HL-60 (cell line): ENCODE measurements around the gene PCDHGA10.

Experiments
- DNase-seq, 2 experiments: peaks; one replicate each; pipeline ENCODE4 v3.0.0-alpha.2; 2010 to 2020; ENCODE audit warnings: low read depth in 1 of 2, low spot score in 1 of 2
- H3K27ac ChIP-seq: fragments of 250-450 bp; sonication (Bioruptor Pico); replicated peaks from 2 replicates; pipeline ENCODE4 v1.5.1; 2020; ENCODE audit warnings: mild to moderate bottlenecking, moderate library complexity
- H3K27me3 ChIP-seq: fragments of 250-450 bp; sonication (Bioruptor Pico); 2 replicates; pipeline ENCODE4 v1.5.1; 2021; ENCODE audit warnings: mild to moderate bottlenecking, moderate library complexity; ENCODE audit not compliant: insufficient read depth, poor library complexity, severe bottlenecking
- H3K4me3 ChIP-seq: replicated peaks from 2 replicates; pipeline ENCODE4 v1.5.1; 2011; ENCODE audit warnings: mild to moderate bottlenecking, control low read depth, low read length; ENCODE audit not compliant: insufficient read depth
- GABPA ChIP-seq: IDR thresholded peaks from 2 replicates; pipeline ENCODE4 v1.6.1; 2012; ENCODE audit warnings: low read depth
- POLR2AphosphoS5 ChIP-seq: IDR thresholded peaks from 2 replicates; pipeline ENCODE4 v1.6.1; 2012; ENCODE audit warnings: low read depth
- REST ChIP-seq: IDR thresholded peaks from 2 replicates; pipeline ENCODE4 v1.6.1; 2012; ENCODE audit warnings: low read depth; ENCODE audit not compliant: insufficient replicate concordance
- SPI1 ChIP-seq: IDR thresholded peaks from 2 replicates; pipeline ENCODE4 v1.6.1; 2012; ENCODE audit warnings: low read depth, mild to moderate bottlenecking, borderline replicate concordance
- TF ChIP-seq, protein P1 (sequence below): IDR thresholded peaks from one replicate; pipeline ENCODE4 v1.5.1; 2011; ENCODE audit warnings: low read length, control low read depth, inconsistent platforms; ENCODE audit not compliant: insufficient read depth

The PCDHGA10 gene

DNA sequence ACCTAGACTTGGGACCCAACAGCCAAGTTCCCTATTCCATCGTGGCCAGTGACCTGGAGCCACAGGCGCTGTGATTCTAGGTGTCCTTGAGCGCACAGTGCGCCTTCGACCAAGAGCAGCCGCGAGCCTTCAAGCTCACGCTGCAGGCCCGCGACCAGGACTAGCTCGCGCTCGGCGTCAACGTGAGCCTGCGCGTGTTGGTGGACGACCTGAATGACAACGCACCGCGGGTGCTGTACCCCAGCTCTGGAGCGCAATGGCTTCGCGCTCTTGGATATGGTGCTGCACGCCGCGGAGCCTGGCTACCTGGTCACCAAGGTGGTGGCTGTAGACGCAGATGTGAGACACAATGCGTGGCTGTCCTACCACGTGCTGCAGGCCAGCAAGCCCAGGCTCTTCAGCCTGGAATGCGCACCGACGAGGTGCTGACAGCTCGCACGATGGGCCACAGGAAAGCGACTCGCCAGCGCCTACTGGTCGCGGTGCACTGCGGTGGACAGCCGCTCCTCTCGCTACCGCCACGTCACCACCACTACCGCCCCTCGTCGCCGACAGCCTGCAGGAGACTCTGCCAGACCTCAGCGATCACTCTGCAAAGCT, 28.9 kb downstream of the PCDHGA10 start:
- no peak for DNase-seq
- no peak overlapping the region for H3K4me3 ChIP-seq
- H3K27ac ChIP-seq = no peak overlapping the region
- no peak for TF ChIP-seq REST
- no peak for TF ChIP-seq GABPA
- no peak for TF ChIP-seq POLR2AphosphoS5
- TF ChIP-seq, protein P1, sequence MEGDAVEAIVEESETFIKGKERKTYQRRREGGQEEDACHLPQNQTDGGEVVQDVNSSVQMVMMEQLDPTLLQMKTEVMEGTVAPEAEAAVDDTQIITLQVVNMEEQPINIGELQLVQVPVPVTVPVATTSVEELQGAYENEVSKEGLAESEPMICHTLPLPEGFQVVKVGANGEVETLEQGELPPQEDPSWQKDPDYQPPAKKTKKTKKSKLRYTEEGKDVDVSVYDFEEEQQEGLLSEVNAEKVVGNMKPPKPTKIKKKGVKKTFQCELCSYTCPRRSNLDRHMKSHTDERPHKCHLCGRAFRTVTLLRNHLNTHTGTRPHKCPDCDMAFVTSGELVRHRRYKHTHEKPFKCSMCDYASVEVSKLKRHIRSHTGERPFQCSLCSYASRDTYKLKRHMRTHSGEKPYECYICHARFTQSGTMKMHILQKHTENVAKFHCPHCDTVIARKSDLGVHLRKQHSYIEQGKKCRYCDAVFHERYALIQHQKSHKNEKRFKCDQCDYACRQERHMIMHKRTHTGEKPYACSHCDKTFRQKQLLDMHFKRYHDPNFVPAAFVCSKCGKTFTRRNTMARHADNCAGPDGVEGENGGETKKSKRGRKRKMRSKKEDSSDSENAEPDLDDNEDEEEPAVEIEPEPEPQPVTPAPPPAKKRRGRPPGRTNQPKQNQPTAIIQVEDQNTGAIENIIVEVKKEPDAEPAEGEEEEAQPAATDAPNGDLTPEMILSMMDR = no peak
- no peak for TF ChIP-seq SPI1
- no peaks in the 10 kb centered on the region for H3K27me3 ChIP-seq

- H3K4me3 ChIP-seq = no peak overlapping the region
- no peaks in the 10 kb centered on the region for H3K27me3 ChIP-seq
- TF ChIP-seq GABPA (no peak), SPI1 (no peak), REST (no peak), POLR2AphosphoS5 (no peak)
- TF ChIP-seq, protein P1 = no peak
- DNase-seq = no peak
- no peak overlapping the region for H3K27ac ChIP-seq
Measured at GRCh38 chr5:141465351-141465750, 52.6 kb downstream of the PCDHGA10 start.
